A673 (cell line): ENCODE results near the gene AXL. TPM values are rescaled to one million over a fixed set of nuclear protein-coding genes. Genes with fewer than 3 reads are reported as not detected.
"Not testable (repeated sequence)": the region's sequence is repeated elsewhere in the genome, so short reads cannot be mapped to it uniquely, and the experiment has no call there.

Experiments used
- BruUV-seq: library from RNA; stranded (reverse); fragments of 400-500 nt; replicated peaks from 2 replicates; lab custom pipeline; 2021; lab: Mats Ljungman, UMichigan
- CTCF ChIA-PET: fragments of 300-600 bp; sonication (Branson Sonifier 250); formaldehyde crosslinking; loops from one replicate; lab custom pipeline; 2022; ENCODE audit warnings: antibody characterized with exemption; lab: Charles Lee
- POLR2A ChIA-PET: fragments of 300-600 bp; sonication (Branson Sonifier 250); formaldehyde crosslinking; loops from one replicate; lab custom pipeline; 2022; ENCODE audit warnings: antibody characterized with exemption; ENCODE audit not compliant: low non-redundant PET; lab: Charles Lee
- DNase-seq: peaks from one replicate; pipeline ENCODE4 v3.0.0-alpha.2; 2015; ENCODE audit warnings: low spot score
- H3K27ac ChIP-seq: fragments of 200-600 bp; sonication (generic); 2 replicates; pipeline ENCODE4 v1.5.1; 2016; ENCODE audit warnings: mixed run types, low read depth, mild to moderate bottlenecking, mixed read lengths, antibody characterized with exemption, low read length; ENCODE audit not compliant: poor library complexity, severe bottlenecking
- H3K27me3 ChIP-seq: fragments of 200-600 bp; sonication (generic); replicated peaks from 2 replicates; pipeline ENCODE4 v1.6.1; 2017; ENCODE audit warnings: mixed run types, low read depth, mild to moderate bottlenecking, mixed read lengths, antibody characterized with exemption, low read length; ENCODE audit not compliant: insufficient read depth, poor library complexity
- H3K36me3 ChIP-seq: fragments of 200-600 bp; sonication (generic); 2 replicates; pipeline ENCODE4 v1.6.1; 2016; ENCODE audit warnings: mixed run types, mild to moderate bottlenecking, mixed read lengths, antibody characterized with exemption, low read length; ENCODE audit not compliant: insufficient read depth, poor library complexity, severe bottlenecking
- H3K4me1 ChIP-seq: fragments of 200-600 bp; sonication (generic); 2 replicates; pipeline ENCODE4 v1.6.1; 2017; ENCODE audit warnings: mixed run types, mild to moderate bottlenecking, mixed read lengths, antibody characterized with exemption, low read length; ENCODE audit not compliant: insufficient read depth, poor library complexity, severe bottlenecking
- H3K4me3 ChIP-seq: fragments of 200-600 bp; sonication (generic); 2 replicates; pipeline ENCODE4 v1.5.1; 2016; ENCODE audit warnings: low read depth, mixed run types, mild to moderate bottlenecking, mixed read lengths, low read length; ENCODE audit not compliant: poor library complexity, severe bottlenecking
- H3K9me3 ChIP-seq: fragments of 200-600 bp; sonication (generic); 2 replicates; pipeline ENCODE4 v1.6.1; 2016; ENCODE audit warnings: mixed run types, low read depth, mild to moderate bottlenecking, mixed read lengths, antibody characterized with exemption, low read length; ENCODE audit not compliant: poor library complexity, severe bottlenecking
- EZH2 ChIP-seq: fragments of 200-600 bp; sonication (generic); IDR thresholded peaks from 2 replicates; pipeline ENCODE4 v1.6.1; 2017; ENCODE audit warnings: borderline replicate concordance, low read depth, mild to moderate bottlenecking, mixed read lengths, antibody characterized with exemption, low read length; ENCODE audit not compliant: poor library complexity, severe bottlenecking
- intact Hi-C: fragments of 100-400 bp; cut with micrococcal nuclease; formaldehyde crosslinking; loops from one replicate; pipeline ENCODE4 v1.10.0; 2022; ENCODE audit not compliant: unreplicated experiment
- total RNA-seq: library from RNA; stranded (reverse); gene quantifications from 2 replicates; pipeline ENCODE4 v1.2.3, GENCODE V29; 2021
- TF ChIP-seq, protein P1 (sequence below): fragments of 300-800, 200-600 bp; sonication (generic); conservative IDR thresholded peaks from 2 replicates; pipeline ENCODE4 v1.5.1; 2017; ENCODE audit warnings: low read depth, mild to moderate bottlenecking, antibody characterized with exemption, low read length, moderate library complexity, mixed read lengths

The AXL gene
- total RNA-seq, 1 experiment from 2014 or later, result 1.0 TPM

DNA sequence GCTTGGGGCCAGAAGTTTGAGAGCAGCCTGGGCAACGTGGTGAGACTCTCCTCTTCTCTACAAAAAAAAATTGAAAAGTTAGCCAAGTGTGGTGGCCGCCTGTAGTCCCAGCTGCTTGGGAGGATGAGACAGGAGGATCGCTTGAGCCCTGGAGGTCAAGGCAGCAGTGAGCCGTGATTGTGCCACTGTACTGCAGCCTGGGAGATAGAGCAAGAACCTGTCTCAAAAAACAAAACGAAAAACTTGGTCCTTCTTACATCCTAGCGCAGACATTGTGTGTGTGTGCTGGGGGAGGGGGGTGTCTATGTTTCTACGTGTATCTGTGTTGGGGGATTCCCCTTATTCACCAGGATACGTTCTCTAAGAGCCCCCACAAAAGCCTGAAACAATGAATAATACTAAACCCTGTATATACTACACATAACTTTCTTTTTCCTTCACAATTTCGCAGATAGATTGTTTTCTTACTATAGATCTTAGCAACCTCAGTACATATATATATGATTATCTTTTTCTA, 7.9 kb downstream of the AXL start:
- no peak for TF ChIP-seq EZH2
- TF ChIP-seq, protein P1, sequence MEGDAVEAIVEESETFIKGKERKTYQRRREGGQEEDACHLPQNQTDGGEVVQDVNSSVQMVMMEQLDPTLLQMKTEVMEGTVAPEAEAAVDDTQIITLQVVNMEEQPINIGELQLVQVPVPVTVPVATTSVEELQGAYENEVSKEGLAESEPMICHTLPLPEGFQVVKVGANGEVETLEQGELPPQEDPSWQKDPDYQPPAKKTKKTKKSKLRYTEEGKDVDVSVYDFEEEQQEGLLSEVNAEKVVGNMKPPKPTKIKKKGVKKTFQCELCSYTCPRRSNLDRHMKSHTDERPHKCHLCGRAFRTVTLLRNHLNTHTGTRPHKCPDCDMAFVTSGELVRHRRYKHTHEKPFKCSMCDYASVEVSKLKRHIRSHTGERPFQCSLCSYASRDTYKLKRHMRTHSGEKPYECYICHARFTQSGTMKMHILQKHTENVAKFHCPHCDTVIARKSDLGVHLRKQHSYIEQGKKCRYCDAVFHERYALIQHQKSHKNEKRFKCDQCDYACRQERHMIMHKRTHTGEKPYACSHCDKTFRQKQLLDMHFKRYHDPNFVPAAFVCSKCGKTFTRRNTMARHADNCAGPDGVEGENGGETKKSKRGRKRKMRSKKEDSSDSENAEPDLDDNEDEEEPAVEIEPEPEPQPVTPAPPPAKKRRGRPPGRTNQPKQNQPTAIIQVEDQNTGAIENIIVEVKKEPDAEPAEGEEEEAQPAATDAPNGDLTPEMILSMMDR, result no peak
- ChIA-PET POLR2A (no interaction called here), CTCF (interaction anchor here (1.2 kb wide), 1 partner anchor 23 kb away, joined by 16 read pairs; no protein-coding TSS in a partner anchor)
- intact Hi-C loops, result no loop called here
- peak overlapping the region; percentile 48 for H3K4me3 ChIP-seq
- no peaks in the 10 kb centered on the region for H3K27me3 ChIP-seq
- H3K36me3 ChIP-seq, result no peaks in the 10 kb centered on the region
- BruUV-seq, result no TSS peak
- no peaks in the 10 kb centered on the region for H3K9me3 ChIP-seq
- no peak for DNase-seq
- peaks cover 6% of the 10 kb centered on the region for H3K4me1 ChIP-seq
- H3K27ac ChIP-seq, result peak overlapping the region; percentile 7

DNA sequence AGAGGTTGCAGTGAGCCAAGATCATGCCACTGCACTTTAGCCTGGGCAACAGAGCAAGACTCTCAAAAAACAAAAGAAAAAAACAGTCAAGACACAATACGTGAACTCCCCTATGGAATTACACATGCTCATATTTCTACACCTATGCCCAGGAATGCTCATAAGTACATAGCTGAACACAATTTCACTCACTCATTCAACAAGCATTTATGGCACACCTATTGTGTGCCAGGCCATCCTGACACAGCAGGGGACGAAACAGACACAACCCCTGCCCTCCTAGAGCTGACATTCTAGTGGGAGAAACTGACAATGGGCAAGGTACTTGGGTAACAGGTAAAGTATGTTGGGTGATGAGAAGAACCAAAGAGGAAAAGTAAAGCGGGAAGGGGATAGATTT, 9.5 kb downstream of the AXL start:
- no peaks in the 10 kb centered on the region for H3K27me3 ChIP-seq
- DNase-seq, result no peak
- no TSS peak for BruUV-seq
- no peaks in the 10 kb centered on the region for H3K36me3 ChIP-seq
- intact Hi-C loops, result no loop called here
- H3K4me1 ChIP-seq, result peaks cover 6% of the 10 kb centered on the region
- H3K27ac ChIP-seq, result no peak overlapping the region
- CTCF ChIA-PET, result no interaction called here
- no peak overlapping the region for H3K4me3 ChIP-seq
- H3K9me3 ChIP-seq, result no peaks in the 10 kb centered on the region
- POLR2A ChIA-PET, result no interaction called here
- TF ChIP-seq, protein P1, result no peak
- no peak for TF ChIP-seq EZH2

DNA sequence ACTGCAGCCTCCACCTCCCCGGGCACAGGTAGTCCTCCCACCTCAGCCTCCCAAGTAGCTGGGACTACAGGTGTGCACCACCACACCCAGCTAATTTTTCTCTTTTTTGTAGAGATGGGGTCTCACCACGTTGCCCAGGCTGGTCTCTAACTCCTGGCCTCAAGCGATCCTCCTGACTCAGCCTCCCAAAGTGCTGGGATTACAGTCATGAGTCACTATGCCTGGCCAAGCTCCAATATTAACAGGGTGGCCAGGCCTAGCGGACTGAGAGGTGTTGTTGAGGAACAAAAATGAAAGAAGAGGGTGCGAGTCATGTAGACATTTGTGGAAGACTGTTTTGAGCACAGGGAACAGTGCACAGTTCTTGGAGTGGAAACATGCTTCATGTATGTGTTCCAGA, 10.3 kb downstream of the AXL start:
- CTCF ChIA-PET, H3K4me1 ChIP-seq, H3K4me3 ChIP-seq, H3K27me3 ChIP-seq, H3K27ac ChIP-seq, H3K9me3 ChIP-seq, DNase-seq, POLR2A ChIA-PET, H3K36me3 ChIP-seq, BruUV-seq, intact Hi-C loops: not testable (repeated sequence)
